Measurements from ENCODE around the gene EFCAB8. TPM values are rescaled to one million over a fixed set of nuclear protein-coding genes. Genes with fewer than 3 reads are reported as not detected.
"Not testable (repeated sequence)": the region's sequence is repeated elsewhere in the genome, so short reads cannot be mapped to it uniquely, and the experiment has no call there.

EFCAB8 gene
- total RNA-seq, 2 donors from 2014 or later, result 0.32 to 1.8 TPM

DNA sequence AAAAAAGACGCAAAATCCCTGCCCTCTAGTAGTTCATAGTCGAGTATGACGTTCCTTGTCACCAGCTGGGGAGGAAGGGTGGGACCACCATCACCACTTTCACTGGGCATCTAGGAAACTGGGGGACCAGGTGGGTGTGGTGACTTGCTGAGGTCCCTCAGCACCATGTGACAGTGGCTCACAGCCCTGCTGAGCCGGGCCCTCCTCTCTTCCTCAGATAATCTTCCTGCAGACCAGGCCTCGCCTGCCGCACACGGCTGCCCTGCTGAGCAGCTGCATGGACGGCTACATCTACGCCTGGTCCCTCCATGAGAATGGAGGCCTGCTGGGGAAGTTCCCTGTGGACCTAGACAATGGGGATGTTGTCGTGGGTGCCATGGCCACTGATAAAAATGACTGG is 71.5 kb downstream of the EFCAB8 start:
- no peaks in the 10 kb centered on the region for H3K27me3 Mint-ChIP-seq
- no peaks in the 10 kb centered on the region for H3K36me3 Mint-ChIP-seq (ENCODE audit: low read depth)
- no peaks in the 10 kb centered on the region for H3K9me3 ChIP-seq (ENCODE audit: control insufficient read depth, low read length, poor library complexity, severe bottlenecking)
- no peak for DNase-seq
- no peak overlapping the region for H3K27ac Mint-ChIP-seq
- no peak overlapping the region for H3K4me3 Mint-ChIP-seq
- no peak for ATAC-seq
- H3K4me1 Mint-ChIP-seq, result no peaks in the 10 kb centered on the region

GRCh38 chr20:32930701-32931100 is 72.0 kb downstream of the EFCAB8 start:
- no peaks in the 10 kb centered on the region for H3K27me3 Mint-ChIP-seq
- no peaks in the 10 kb centered on the region for H3K4me1 Mint-ChIP-seq
- H3K4me3 Mint-ChIP-seq, result no peak overlapping the region
- H3K9me3 ChIP-seq (ENCODE audit: control insufficient read depth, low read length, poor library complexity, severe bottlenecking), result no peaks in the 10 kb centered on the region
- DNase-seq (no peak), ATAC-seq (no peak)
- no peak overlapping the region for H3K27ac Mint-ChIP-seq
- no peaks in the 10 kb centered on the region for H3K36me3 Mint-ChIP-seq (ENCODE audit: low read depth)

- Mint-ChIP-seq H3K36me3 (ENCODE audit: low read depth) (no peaks in the 10 kb centered on the region), H3K4me1 (no peaks in the 10 kb centered on the region), H3K27ac (no peak overlapping the region), H3K4me3 (no peak overlapping the region), H3K27me3 (no peaks in the 10 kb centered on the region)
- H3K9me3 ChIP-seq (ENCODE audit: control insufficient read depth, low read length, poor library complexity, severe bottlenecking), result no peaks in the 10 kb centered on the region
- ATAC-seq (no peak), DNase-seq (no peak)
Observed at GRCh38 chr20:32934580-32934979, 75.9 kb downstream of the EFCAB8 start.

DNA sequence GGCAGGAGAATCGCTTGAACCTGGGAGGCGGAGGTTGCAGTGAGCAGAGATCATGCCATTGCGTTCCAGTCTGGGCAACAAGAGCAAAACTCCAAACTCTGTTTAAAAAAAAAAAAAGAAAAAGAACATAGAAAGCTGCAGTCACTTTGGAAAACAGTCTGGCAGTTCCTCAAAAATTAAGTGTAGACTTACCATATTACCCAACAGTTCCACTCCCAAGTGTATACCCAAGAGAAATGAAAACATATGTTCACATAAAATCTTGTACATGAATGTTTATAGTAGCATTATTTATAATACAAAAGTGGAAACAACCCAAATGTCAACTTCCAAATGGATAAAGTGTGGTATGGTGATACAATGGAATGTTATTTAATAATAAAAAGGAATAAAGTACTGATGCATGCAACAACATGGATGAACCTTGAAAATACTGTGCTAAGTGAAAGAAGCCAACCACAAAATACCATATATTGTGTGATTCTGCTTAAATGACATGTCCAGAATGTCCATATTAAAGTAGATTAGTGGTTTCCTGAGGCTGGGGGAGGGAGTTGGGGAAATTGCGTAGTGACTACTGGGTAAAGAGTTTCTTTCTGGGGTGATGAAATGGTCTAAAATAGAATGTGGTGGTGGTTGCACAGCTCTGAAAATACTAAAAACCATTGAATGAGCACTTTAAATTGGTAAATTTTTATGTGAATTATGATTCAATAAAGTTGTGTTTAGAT is 82.6 kb downstream of the EFCAB8 start:
- H3K4me3 Mint-ChIP-seq, result no peak overlapping the region
- DNase-seq (no peak), ATAC-seq (no peak)
- no peaks in the 10 kb centered on the region for H3K27me3 Mint-ChIP-seq
- no peaks in the 10 kb centered on the region for H3K36me3 Mint-ChIP-seq (ENCODE audit: low read depth)
- H3K4me1 Mint-ChIP-seq, result peaks cover 11% of the 10 kb centered on the region
- H3K27ac Mint-ChIP-seq, result no peak overlapping the region
- no peaks in the 10 kb centered on the region for H3K9me3 ChIP-seq (ENCODE audit: control insufficient read depth, low read length, poor library complexity, severe bottlenecking)

- Mint-ChIP-seq H3K4me3 (no peak overlapping the region), H3K36me3 (ENCODE audit: low read depth) (no peaks in the 10 kb centered on the region), H3K27me3 (no peaks in the 10 kb centered on the region), H3K4me1 (peaks cover 16% of the 10 kb centered on the region), H3K27ac (no peak overlapping the region)
- no peak for DNase-seq
- ATAC-seq, result no peak
- no peaks in the 10 kb centered on the region for H3K9me3 ChIP-seq (ENCODE audit: control insufficient read depth, low read length, poor library complexity, severe bottlenecking)
Observed at GRCh38 chr20:32943490-32944052, 84.8 kb downstream of the EFCAB8 start.

DNA sequence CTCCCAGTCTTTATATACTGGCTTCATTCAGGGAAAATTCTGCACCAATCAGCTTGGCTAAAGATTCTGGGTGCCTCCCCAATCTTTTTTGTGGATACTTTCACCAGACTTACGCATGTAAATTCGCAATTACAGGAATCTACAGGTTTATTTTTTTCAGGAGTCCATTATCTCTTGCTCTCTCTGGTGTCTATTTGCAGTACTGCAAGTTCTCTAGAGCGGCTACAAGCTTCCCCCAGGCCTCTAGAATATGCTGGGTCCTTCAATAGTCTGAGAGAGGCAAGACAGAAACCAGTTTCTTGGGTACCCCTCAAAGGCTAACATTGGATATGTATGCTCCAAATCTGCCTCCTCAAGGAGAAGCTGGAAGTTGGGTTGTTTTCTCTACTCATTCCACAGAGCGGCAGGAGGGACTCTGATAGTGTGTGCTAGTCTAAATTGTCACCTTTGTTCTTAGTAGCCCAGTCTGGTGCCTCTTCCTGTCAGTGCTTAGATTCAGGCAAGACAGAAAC is 87.0 kb downstream of the EFCAB8 start:
- Mint-ChIP-seq H3K36me3 (ENCODE audit: low read depth) (no peaks in the 10 kb centered on the region), H3K27ac (peak overlapping the region; percentile 94), H3K4me3 (peak overlapping the region; percentile 70), H3K4me1 (peaks cover 34% of the 10 kb centered on the region), H3K27me3 (no peaks in the 10 kb centered on the region)
- DNase-seq (no peak), ATAC-seq (peak; percentile 95)
- no peaks in the 10 kb centered on the region for H3K9me3 ChIP-seq (ENCODE audit: control insufficient read depth, low read length, poor library complexity, severe bottlenecking)

GRCh38 chr20:32946629-32947028 is 87.9 kb downstream of the EFCAB8 start:
- Mint-ChIP-seq H3K27me3 (no peaks in the 10 kb centered on the region), H3K4me1 (peaks cover 39% of the 10 kb centered on the region), H3K4me3 (no peak overlapping the region), H3K27ac (peak overlapping the region; percentile 94), H3K36me3 (ENCODE audit: low read depth) (no peaks in the 10 kb centered on the region)
- ATAC-seq (no peak), DNase-seq (no peak)
- no peaks in the 10 kb centered on the region for H3K9me3 ChIP-seq (ENCODE audit: control insufficient read depth, low read length, poor library complexity, severe bottlenecking)

- not testable (repeated sequence) for H3K9me3 ChIP-seq (ENCODE audit: control insufficient read depth, low read length, poor library complexity, severe bottlenecking); H3K27me3 Mint-ChIP-seq; ATAC-seq; DNase-seq; H3K36me3 Mint-ChIP-seq (ENCODE audit: low read depth)
- peak overlapping the region; percentile 11 for H3K27ac Mint-ChIP-seq
- H3K4me1 Mint-ChIP-seq, result peaks cover 39% of the 10 kb centered on the region
- peak overlapping the region; percentile 19 for H3K4me3 Mint-ChIP-seq
Observed at GRCh38 chr20:32950539-32950938, 91.8 kb downstream of the EFCAB8 start.

- no peaks in the 10 kb centered on the region for H3K27me3 Mint-ChIP-seq
- peaks cover 15% of the 10 kb centered on the region for H3K4me1 Mint-ChIP-seq
- no peak for DNase-seq
- H3K9me3 ChIP-seq (ENCODE audit: control insufficient read depth, low read length, poor library complexity, severe bottlenecking), result peaks cover 8% of the 10 kb centered on the region
- no peak overlapping the region for H3K27ac Mint-ChIP-seq
- no peak overlapping the region for H3K4me3 Mint-ChIP-seq
- no peak for ATAC-seq
- peaks cover 3% of the 10 kb centered on the region for H3K36me3 Mint-ChIP-seq (ENCODE audit: low read depth)
Observed at GRCh38 chr20:32957459-32957858, 98.7 kb downstream of the EFCAB8 start.

DNA sequence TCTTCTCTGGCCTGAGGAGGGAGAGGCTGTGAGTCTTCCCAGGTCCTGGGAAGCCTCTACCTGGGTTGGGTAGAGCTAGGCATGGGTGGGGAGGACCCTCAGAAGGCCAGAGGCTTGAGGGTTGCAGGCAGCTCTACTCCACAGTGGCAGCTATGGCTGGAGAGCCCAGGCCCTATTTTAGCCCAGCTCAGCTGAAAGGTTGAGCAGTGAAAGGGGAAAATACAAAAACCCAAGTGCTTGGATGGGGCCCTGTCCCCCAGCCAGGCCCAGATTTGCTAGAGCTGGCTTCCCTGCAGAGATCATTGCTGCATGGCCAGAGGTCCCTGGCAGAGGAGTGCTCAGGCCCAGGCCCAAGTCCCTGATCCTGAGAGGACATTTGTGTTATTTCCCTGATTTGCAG is 99.9 kb downstream of the EFCAB8 start:
- ATAC-seq, result no peak
- H3K27me3 Mint-ChIP-seq, result no peaks in the 10 kb centered on the region

DNA sequence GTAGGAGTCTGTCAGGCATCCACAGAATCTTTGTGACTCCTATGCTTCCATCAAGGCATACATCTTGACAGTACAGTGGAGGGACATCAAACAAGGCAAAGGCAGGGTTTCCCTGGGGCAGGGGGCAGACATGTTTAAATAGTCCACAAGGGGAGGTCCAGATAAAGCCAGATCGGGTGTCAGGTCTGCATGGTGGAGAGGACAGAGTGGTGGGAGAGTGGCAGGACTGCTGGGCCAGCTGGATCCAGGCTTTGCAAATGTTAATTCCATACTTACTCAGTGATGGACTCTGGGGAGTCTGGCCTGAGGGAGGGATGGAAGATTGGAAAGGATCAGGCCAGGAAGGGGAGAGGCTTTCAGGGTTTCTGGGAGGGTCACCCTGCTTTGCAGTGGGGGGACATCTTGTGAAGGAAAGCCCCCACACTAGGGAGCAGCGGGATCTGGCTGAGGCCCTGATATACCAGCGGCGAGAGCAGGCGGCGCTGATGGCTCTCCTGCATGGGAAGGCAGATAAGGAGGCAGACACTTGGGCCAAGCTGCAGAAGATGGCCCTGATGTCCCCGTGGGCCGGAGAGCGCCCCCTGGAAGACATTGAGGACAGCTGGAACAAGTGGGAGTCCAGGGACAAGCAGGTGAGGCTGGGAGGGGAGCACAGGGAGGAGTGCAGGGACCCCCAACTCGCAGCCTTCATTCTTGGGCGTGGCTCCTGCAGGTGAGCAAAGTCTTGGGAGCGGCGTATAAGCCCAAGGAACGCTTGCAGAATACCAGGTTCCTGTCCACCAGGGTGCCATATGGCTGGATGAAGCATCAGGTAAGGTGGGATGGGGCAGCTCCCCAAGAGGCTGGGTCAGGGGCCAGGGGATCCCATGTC is 100.9 kb downstream of the EFCAB8 start:
- Mint-ChIP-seq H3K27me3 (no peaks in the 10 kb centered on the region), H3K4me1 (peaks cover 22% of the 10 kb centered on the region), H3K36me3 (ENCODE audit: low read depth) (peaks cover 3% of the 10 kb centered on the region), H3K4me3 (no peak overlapping the region), H3K27ac (no peak overlapping the region)
- H3K9me3 ChIP-seq (ENCODE audit: control insufficient read depth, low read length, poor library complexity, severe bottlenecking), result peaks cover 8% of the 10 kb centered on the region
- ATAC-seq, result no peak
- DNase-seq, result no peak

More for the DNA sequence above, 99.9 kb downstream of the EFCAB8 start:
- no peak for DNase-seq
- H3K36me3 Mint-ChIP-seq (ENCODE audit: low read depth), result peaks cover 3% of the 10 kb centered on the region
- no peak overlapping the region for H3K4me3 Mint-ChIP-seq
- H3K9me3 ChIP-seq (ENCODE audit: control insufficient read depth, low read length, poor library complexity, severe bottlenecking), result peaks cover 8% of the 10 kb centered on the region
- peaks cover 17% of the 10 kb centered on the region for H3K4me1 Mint-ChIP-seq
- no peak overlapping the region for H3K27ac Mint-ChIP-seq

DNA sequence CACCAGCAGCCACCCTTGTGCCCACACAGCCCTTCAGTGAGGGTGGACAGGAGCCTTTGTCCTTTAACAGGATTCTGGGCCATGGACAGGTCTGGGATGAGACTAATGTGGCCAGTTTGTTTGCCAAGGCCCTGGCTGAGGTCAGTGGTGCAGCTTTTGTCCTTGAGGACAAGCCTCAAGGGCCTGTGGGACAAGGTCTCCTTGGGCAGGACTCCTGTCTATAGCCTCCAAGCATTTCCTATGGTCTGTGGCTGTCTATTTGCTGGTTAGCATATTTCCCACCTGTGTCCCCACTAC is 101.4 kb downstream of the EFCAB8 start:
- Mint-ChIP-seq H3K27ac (no peak overlapping the region), H3K27me3 (no peaks in the 10 kb centered on the region), H3K36me3 (ENCODE audit: low read depth) (peaks cover 3% of the 10 kb centered on the region), H3K4me1 (peaks cover 24% of the 10 kb centered on the region), H3K4me3 (no peak overlapping the region)
- ATAC-seq, result no peak
- peaks cover 8% of the 10 kb centered on the region for H3K9me3 ChIP-seq (ENCODE audit: control insufficient read depth, low read length, poor library complexity, severe bottlenecking)
- no peak for DNase-seq

All from T-helper 17 cell (primary cell).